HEK293 (cell line): ENCODE measurements around the gene SLC18B1.
A peak's percentile ranks its signal among the peaks of the same experiment; 100 is the strongest.

Experiments
- CTCF ChIA-PET: fragments of 350-600 bp; formaldehyde crosslinking; extraction: SDS; loops from one replicate; lab custom pipeline; 2021; ENCODE audit warnings: antibody characterized with exemption; lab: Yijun Ruan, JAX
- POLR2A ChIA-PET: fragments of 300-600 bp; formaldehyde crosslinking; extraction: SDS; loops from one replicate; lab custom pipeline; 2020; ENCODE audit warnings: antibody characterized with exemption, inconsistent platforms; lab: Yijun Ruan, JAX
- H3K27ac ChIP-seq: fragments of 200-500 bp; sonication (Bioruptor generic); 2 replicates; pipeline ENCODE4 v1.5.1; 2014; ENCODE audit warnings: low read depth, low read length, control low read depth, inconsistent platforms; ENCODE audit errors: extremely low read depth
- H3K36me3 ChIP-seq, 2 experiments: fragments of 200-500 bp in 1 of 2; sonication (Bioruptor generic) in 1 of 2; 1 replicate in 1 of 2; 2 replicates in 1 of 2; pipeline ENCODE4 v1.5.1; 2014 to 2017; ENCODE audit warnings: inconsistent platforms in 2 of 2, low read length in 2 of 2; ENCODE audit not compliant: control insufficient read depth in 2 of 2, insufficient read depth in 1 of 2
- H3K4me1 ChIP-seq: fragments of 200-500 bp; sonication (Bioruptor generic); 2 replicates; pipeline ENCODE4 v1.5.1; 2014; ENCODE audit warnings: mild to moderate bottlenecking, low read length, inconsistent platforms; ENCODE audit not compliant: control insufficient read depth, insufficient read depth
- H3K4me3 ChIP-seq: 2 replicates; pipeline ENCODE4 v1.5.1; 2011; ENCODE audit warnings: low read depth, mild to moderate bottlenecking, control low read depth, low read length, moderate library complexity
- H3K9me3 ChIP-seq: fragments of 200-500 bp; sonication (Bioruptor generic); 2 replicates; pipeline ENCODE4 v1.5.1; 2014; ENCODE audit warnings: low read depth, low read length, inconsistent platforms; ENCODE audit not compliant: control insufficient read depth, insufficient read depth
- CTCF ChIP-seq: fragments of 450-650 bp; formaldehyde crosslinking; IDR thresholded peaks from 2 replicates; pipeline ENCODE4 v1.5.1; 2016; ENCODE audit warnings: missing biosample characterization, missing genetic modification characterization
- KLF8 ChIP-seq: fragments of 450-650 bp; formaldehyde crosslinking; IDR thresholded peaks from 2 replicates; pipeline ENCODE4 v1.5.1; 2016; ENCODE audit warnings: missing biosample characterization, missing genetic modification characterization
- PRDM6 ChIP-seq: fragments of 450-650 bp; formaldehyde crosslinking; IDR thresholded peaks from 2 replicates; pipeline ENCODE4 v1.5.1; 2017; ENCODE audit warnings: missing biosample characterization, missing genetic modification characterization
- RBAK ChIP-seq: fragments of 450-650 bp; formaldehyde crosslinking; IDR thresholded peaks from 2 replicates; pipeline ENCODE4 v1.5.1; 2016; ENCODE audit warnings: missing biosample characterization, missing genetic modification characterization
- SCRT1 ChIP-seq: fragments of 450-650 bp; formaldehyde crosslinking; IDR thresholded peaks from 2 replicates; pipeline ENCODE4 v1.5.1; 2016; ENCODE audit warnings: missing biosample characterization, missing genetic modification characterization, borderline replicate concordance
- ZBTB17 ChIP-seq: fragments of 450-650 bp; formaldehyde crosslinking; IDR thresholded peaks from 2 replicates; pipeline ENCODE4 v1.5.1; 2016; ENCODE audit warnings: missing biosample characterization, missing genetic modification characterization
- ZBTB20 ChIP-seq: fragments of 450-650 bp; formaldehyde crosslinking; IDR thresholded peaks from 2 replicates; pipeline ENCODE4 v1.5.1; 2016; ENCODE audit warnings: missing biosample characterization, missing genetic modification characterization
- ZBTB7A ChIP-seq: fragments of 450-650 bp; formaldehyde crosslinking; IDR thresholded peaks from 2 replicates; pipeline ENCODE4 v1.5.1; 2016; ENCODE audit warnings: low read depth, missing biosample characterization, missing genetic modification characterization
- ZBTB8A ChIP-seq: fragments of 450-650 bp; formaldehyde crosslinking; IDR thresholded peaks from 2 replicates; pipeline ENCODE4 v1.5.1; 2016; ENCODE audit warnings: missing biosample characterization, missing genetic modification characterization
- ZFP37 ChIP-seq: fragments of 450-650 bp; formaldehyde crosslinking; IDR thresholded peaks from 2 replicates; pipeline ENCODE4 v1.5.1; 2016; ENCODE audit warnings: missing biosample characterization, missing genetic modification characterization
- ZIC2 ChIP-seq: fragments of 450-650 bp; formaldehyde crosslinking; IDR thresholded peaks from 2 replicates; pipeline ENCODE4 v1.5.1; 2016; ENCODE audit warnings: missing biosample characterization, missing genetic modification characterization
- ZNF138 ChIP-seq: fragments of 450-650 bp; formaldehyde crosslinking; IDR thresholded peaks from 2 replicates; pipeline ENCODE4 v1.5.1; 2016; ENCODE audit warnings: missing biosample characterization, missing genetic modification characterization, borderline replicate concordance
- ZNF175 ChIP-seq: fragments of 450-650 bp; formaldehyde crosslinking; IDR thresholded peaks from 2 replicates; pipeline ENCODE4 v1.5.1; 2016; ENCODE audit warnings: missing biosample characterization, missing genetic modification characterization
- ZNF223 ChIP-seq: fragments of 450-650 bp; formaldehyde crosslinking; IDR thresholded peaks from 2 replicates; pipeline ENCODE4 v1.5.1; 2016; ENCODE audit warnings: missing biosample characterization, missing genetic modification characterization
- ZNF24 ChIP-seq: fragments of 450-650 bp; formaldehyde crosslinking; IDR thresholded peaks from 2 replicates; pipeline ENCODE4 v1.5.1; 2016; ENCODE audit warnings: missing biosample characterization, missing genetic modification characterization
- ZNF433 ChIP-seq: fragments of 450-650 bp; formaldehyde crosslinking; IDR thresholded peaks from 2 replicates; pipeline ENCODE4 v1.5.1; 2016; ENCODE audit warnings: missing biosample characterization, missing genetic modification characterization, low read depth
- ZNF621 ChIP-seq: fragments of 450-650 bp; formaldehyde crosslinking; IDR thresholded peaks from 2 replicates; pipeline ENCODE4 v1.5.1; 2017; ENCODE audit warnings: missing biosample characterization, missing genetic modification characterization
- ZNF624 ChIP-seq: fragments of 450-650 bp; formaldehyde crosslinking; IDR thresholded peaks from 2 replicates; pipeline ENCODE4 v1.5.1; 2017; ENCODE audit warnings: missing biosample characterization, missing genetic modification characterization
- ZNF747 ChIP-seq: fragments of 450-650 bp; formaldehyde crosslinking; IDR thresholded peaks from 2 replicates; pipeline ENCODE4 v1.5.1; 2016; ENCODE audit warnings: missing biosample characterization, missing genetic modification characterization
- ZNF792 ChIP-seq: fragments of 450-650 bp; formaldehyde crosslinking; IDR thresholded peaks from 2 replicates; pipeline ENCODE4 v1.5.1; 2016; ENCODE audit warnings: missing biosample characterization, missing genetic modification characterization
- TF ChIP-seq, protein P1 (sequence below): fragments of 450-650 bp; IDR thresholded peaks from 2 replicates; pipeline ENCODE4 v1.5.1; 2018; ENCODE audit warnings: missing biosample characterization, mild to moderate bottlenecking, missing genetic modification characterization
- TF ChIP-seq, protein P2 (sequence below): fragments of 450-650 bp; formaldehyde crosslinking; conservative IDR thresholded peaks from 2 replicates; pipeline ENCODE4 v1.5.1; 2016; ENCODE audit warnings: low read depth, missing biosample characterization, missing genetic modification characterization

Gene SLC18B1

GRCh38 chr6:132798869-132799538 is 567 bp upstream of the SLC18B1 start (continued):
- TF ChIP-seq, protein P1, sequence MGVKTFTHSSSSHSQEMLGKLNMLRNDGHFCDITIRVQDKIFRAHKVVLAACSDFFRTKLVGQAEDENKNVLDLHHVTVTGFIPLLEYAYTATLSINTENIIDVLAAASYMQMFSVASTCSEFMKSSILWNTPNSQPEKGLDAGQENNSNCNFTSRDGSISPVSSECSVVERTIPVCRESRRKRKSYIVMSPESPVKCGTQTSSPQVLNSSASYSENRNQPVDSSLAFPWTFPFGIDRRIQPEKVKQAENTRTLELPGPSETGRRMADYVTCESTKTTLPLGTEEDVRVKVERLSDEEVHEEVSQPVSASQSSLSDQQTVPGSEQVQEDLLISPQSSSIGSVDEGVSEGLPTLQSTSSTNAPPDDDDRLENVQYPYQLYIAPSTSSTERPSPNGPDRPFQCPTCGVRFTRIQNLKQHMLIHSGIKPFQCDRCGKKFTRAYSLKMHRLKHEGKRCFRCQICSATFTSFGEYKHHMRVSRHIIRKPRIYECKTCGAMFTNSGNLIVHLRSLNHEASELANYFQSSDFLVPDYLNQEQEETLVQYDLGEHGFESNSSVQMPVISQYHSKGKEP: 0 out of 2 replicates have a peak, but pooled peaks have one; percentile 18
- TF ChIP-seq ZBTB20 (tag by site-specific recombination): no peak
- TF ChIP-seq KLF8 (tag by site-specific recombination): 0 out of 2 replicates have a peak, but pooled peaks have one; percentile 9
- TF ChIP-seq ZBTB8A (tag by site-specific recombination): 0 out of 2 replicates have a peak, but pooled peaks have one; percentile 4
- TF ChIP-seq ZNF175 (tag by site-specific recombination): no peak
- TF ChIP-seq, all 188 proteins: peak for 15

DNA sequence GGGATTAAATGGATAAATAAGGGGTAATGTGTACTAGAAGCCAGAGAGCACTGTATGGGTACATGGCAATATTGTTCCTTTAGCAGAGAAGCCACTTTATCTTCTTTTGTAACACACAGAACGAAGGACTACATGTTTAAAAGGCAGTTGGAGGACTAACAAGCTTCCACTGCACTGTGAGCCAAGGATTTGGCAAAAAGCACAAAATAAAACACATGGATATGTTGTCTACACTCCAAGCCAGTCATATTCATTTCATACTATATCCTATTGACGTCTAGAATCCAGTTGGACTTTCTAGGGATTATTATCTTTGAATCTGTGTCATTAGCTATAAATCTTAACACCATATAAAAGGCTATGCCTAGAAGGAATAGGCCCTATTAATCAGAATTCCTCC is 3.0 kb downstream of the SLC18B1 start:
- Histone ChIP-seq H3K27ac (no peak overlapping the region), H3K4me1 (0 out of 2 replicates have a peak, but pooled peaks cover 2% of the 10 kb centered on the region), H3K9me3 (no peaks in the 10 kb centered on the region), H3K36me3 (peaks cover 8 to 43% of the 10 kb centered on the region in 2 experiments), H3K4me3 (no peak overlapping the region)
- TF ChIP-seq RBAK (tag by site-specific recombination): no peak
- TF ChIP-seq, protein P2, sequence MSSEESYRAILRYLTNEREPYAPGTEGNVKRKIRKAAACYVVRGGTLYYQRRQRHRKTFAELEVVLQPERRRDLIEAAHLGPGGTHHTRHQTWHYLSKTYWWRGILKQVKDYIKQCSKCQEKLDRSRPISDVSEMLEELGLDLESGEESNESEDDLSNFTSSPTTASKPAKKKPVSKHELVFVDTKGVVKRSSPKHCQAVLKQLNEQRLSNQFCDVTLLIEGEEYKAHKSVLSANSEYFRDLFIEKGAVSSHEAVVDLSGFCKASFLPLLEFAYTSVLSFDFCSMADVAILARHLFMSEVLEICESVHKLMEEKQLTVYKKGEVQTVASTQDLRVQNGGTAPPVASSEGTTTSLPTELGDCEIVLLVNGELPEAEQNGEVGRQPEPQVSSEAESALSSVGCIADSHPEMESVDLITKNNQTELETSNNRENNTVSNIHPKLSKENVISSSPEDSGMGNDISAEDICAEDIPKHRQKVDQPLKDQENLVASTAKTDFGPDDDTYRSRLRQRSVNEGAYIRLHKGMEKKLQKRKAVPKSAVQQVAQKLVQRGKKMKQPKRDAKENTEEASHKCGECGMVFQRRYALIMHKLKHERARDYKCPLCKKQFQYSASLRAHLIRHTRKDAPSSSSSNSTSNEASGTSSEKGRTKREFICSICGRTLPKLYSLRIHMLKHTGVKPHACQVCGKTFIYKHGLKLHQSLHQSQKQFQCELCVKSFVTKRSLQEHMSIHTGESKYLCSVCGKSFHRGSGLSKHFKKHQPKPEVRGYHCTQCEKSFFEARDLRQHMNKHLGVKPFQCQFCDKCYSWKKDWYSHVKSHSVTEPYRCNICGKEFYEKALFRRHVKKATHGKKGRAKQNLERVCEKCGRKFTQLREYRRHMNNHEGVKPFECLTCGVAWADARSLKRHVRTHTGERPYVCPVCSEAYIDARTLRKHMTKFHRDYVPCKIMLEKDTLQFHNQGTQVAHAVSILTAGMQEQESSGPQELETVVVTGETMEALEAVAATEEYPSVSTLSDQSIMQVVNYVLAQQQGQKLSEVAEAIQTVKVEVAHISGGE (tag by site-specific recombination): no peak
- no peak for TF ChIP-seq ZNF624 (tag by site-specific recombination)
- TF ChIP-seq SCRT1 (tag by site-specific recombination): no peak
- no peak for TF ChIP-seq ZNF138 (tag by site-specific recombination)
- no peak for TF ChIP-seq ZFP37
- TF ChIP-seq ZBTB17 (tag by site-specific recombination): no peak
- TF ChIP-seq ZNF747 (tag by site-specific recombination): no peak
- no peak for TF ChIP-seq ZBTB7A (tag by site-specific recombination)
- TF ChIP-seq ZIC2: no peak
- no peak for TF ChIP-seq ZNF792 (tag by site-specific recombination)
- no peak for TF ChIP-seq ZNF223
- TF ChIP-seq CTCF (tag by site-specific recombination): no peak
- no peak for TF ChIP-seq ZNF433 (tag by site-specific recombination)
- no peak for TF ChIP-seq ZNF24 (tag by site-specific recombination)
- no peak for TF ChIP-seq PRDM6 (tag by site-specific recombination)
- TF ChIP-seq ZNF621 (tag by site-specific recombination): no peak
- CTCF ChIA-PET: interaction anchor here (0.6 to 1.1 kb wide), 3 partner anchors 9 to 15 kb away, joined by 3 to 6 read pairs (median 4); no protein-coding TSS in a partner anchor
- POLR2A ChIA-PET: no interaction called here
